GM18951 (cell line): ENCODE data around the gene RHEBL1.

Experiments
- POLR2A ChIP-seq: IDR thresholded peaks from 4 replicates; pipeline ENCODE4 v1.6.1; 2011; ENCODE audit warnings: mild to moderate bottlenecking; ENCODE audit not compliant: insufficient read length, insufficient read depth; ENCODE audit errors: extremely low read depth
- in situ Hi-C: fragments of 300-500 bp; cut with MboI; formaldehyde crosslinking; loops from one replicate; pipeline ENCODE4 v1.12.0; 2022; ENCODE audit warnings: low sequenced_read_pairs, mixed read lengths, inconsistent platforms; ENCODE audit not compliant: unreplicated experiment

Gene RHEBL1

DNA sequence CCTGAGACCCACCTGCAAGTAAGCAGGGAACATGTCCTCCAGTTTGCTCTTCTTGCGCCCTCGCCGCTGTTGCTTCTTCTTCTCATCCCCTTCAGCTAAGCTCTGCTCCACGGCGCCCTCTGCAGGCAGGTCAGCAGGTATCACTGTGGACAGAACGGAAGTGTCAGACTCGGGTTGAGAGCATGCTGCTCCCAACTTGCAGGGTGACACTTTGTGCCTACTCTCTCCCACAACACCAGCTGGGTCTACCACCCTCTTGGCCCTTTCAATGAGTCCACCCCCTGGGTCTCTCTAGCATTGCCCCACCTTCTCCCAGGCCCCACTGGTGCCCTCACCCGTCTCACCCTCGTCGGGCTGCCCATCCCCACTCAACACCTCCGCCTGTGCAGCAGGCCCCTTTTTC, 25.9 kb downstream of the RHEBL1 start:
- in situ Hi-C loops = no loop called here
- TF ChIP-seq POLR2A = no peak

DNA sequence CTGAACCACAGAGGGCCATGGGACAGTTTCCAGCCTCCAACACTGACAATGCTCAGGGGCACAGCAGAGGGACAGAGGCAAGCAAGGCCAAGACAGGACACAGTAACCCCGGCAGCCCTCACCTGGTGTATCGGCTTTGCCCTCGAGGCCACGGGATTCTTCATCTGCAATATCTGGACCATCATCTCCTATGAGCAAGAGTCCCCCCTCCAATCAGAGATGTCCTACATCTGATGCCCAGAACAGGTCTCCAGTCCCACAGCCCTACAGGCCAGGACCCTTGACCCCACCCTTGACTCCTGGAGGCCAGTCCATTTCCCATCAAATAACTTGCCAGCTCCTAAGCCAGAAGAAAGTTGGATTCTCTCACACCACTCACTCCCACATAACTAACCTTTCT, 26.5 kb downstream of the RHEBL1 start:
- TF ChIP-seq POLR2A = no peak
- in situ Hi-C loops = no loop called here

DNA sequence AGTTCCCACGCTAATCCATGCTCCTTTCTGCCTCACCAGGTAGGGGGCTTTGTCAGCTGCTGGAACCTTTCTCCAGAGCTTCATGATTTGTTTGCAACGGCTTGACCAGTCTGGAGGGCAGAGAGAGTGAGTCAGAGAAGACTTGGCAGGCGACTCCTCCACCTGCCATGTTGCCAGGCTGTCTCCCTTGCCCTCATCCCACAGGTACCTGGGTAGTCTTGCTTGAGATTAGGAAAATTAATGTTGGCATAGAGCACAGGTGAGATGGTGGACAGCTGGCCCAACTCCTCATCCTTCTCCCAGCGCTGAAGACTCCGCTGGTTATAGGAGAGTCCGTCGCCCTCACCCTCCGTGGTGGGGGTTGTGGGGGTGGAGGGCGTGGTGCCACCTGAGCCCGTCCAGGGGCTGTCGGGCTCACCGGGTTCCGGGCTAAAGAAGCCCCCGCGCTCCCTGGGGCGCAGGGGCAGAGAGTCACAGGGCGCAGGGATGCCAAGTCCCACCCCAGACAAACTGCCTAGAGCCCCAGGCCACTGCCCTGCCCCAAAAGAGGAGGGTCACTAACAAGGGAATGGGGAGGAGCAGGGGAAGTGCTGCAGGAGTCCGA, 27.8 kb downstream of the RHEBL1 start:
- in situ Hi-C loops = no loop called here

DNA sequence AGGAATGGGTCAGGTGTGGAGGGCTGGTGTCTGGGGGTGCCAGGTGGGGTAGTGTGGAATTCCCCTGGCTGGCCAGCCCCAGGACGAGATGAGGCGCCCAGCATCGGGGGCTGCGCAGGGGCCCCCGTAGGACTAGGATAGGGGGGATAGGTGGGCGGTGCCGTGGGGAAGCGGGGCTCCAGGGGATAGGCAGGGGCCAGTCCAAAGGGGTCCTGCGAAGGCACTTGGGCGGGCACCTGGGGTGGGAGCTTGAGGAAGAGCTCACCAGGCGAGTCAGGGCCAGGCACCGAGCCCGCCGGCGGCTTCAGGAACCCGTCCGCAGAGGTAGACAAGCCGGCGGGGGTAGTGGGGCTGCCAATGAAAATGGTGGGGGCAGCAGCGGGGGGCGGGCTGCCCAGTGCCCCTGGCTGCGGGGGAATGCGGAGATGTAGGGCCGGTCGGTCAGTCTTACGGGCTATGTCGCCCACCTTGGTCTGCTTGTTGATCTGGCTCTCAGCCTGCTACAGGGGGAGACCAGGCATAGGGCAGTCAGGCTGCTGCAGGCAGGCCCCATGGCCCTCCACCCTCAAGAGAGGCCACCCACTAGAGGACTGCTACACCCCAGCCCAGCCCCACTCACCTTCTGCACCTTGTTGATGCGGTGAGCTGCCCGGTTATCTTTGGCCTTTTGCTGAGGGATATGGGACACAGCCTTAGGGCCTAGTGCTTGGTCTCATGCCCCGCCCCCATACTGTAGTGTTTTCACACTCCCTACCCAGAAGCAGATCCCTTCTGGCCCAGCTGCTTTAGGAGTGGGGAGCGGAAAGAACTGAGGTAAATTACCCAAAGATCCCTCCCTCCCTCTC, 28.5 kb downstream of the RHEBL1 start:
- no peak for TF ChIP-seq POLR2A
- in situ Hi-C loops = no loop called here

More for the DNA sequence above, 27.8 kb downstream of the RHEBL1 start:
- no peak for TF ChIP-seq POLR2A

DNA sequence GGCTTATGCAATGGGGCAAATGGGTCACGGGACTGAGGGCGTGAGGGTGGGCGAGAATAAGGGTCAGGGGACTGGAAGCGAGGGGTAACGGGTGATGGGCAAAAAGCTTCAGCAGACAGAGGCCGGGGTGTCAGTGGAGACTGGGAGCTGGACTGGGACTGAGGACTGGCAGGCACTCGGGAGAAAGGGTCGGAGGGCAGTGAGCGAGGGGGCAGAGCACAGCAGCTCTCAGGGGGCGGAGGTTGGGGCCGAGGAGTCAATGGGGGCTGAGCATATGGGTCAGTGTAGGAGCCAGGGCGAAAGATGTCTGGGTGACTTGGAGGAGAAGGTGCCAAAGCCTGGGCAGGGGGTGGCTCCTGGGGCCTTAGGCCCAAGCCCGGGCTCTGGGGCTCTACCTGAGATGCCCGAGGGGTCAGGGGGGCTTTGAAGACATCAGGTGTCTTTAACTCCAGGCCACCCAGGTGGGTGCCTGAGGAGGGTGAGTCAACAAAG, 29.4 kb downstream of the RHEBL1 start:
- in situ Hi-C loops = no loop called here
- no peak for TF ChIP-seq POLR2A

DNA sequence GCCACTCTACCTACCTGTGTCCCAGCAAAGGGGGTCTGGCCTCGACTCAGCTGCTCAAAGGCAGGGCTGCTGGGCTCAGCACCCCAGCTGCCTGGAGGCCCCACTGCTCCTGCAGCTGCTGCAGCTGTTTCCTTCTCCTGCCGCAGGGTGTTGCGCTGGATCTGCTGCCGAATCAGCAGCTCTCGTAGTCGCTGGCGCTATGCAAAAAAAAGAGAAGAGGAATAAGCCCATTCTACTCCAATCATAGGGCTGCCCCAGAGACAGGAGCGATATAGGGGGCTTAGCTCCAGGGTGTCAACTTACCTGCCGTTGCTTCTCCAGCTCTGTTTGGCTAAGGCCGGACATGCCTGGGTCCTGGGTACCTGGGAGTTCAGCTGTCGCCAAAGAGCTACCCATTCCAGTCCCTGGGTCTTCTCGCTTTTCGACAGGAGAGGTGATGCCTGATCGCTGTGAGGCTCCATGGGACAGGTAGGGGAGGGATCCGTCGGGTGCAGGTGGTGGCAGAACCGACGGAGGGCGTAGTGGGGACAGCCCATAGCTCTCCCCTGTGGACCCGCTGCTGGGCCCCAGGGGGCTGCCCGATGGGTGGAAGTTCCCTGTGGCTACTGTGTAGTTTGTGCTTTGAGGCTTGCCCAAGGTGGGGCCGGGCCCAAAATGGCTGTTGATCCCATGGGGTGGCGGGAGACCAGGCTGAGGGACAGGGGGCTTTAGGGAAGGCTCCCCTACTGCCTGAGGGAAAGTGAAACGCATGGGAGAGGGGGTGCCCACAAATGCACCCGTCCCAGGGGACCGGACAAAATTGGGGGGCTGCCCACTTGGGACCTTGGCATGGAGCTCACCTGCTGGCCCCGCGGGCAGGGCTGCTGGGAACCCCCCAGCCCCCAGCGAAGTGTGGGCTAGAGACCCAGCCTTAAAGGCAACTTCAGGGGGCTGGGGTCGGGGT, 30.1 kb downstream of the RHEBL1 start:
- in situ Hi-C loops = no loop called here
- no peak for TF ChIP-seq POLR2A

DNA sequence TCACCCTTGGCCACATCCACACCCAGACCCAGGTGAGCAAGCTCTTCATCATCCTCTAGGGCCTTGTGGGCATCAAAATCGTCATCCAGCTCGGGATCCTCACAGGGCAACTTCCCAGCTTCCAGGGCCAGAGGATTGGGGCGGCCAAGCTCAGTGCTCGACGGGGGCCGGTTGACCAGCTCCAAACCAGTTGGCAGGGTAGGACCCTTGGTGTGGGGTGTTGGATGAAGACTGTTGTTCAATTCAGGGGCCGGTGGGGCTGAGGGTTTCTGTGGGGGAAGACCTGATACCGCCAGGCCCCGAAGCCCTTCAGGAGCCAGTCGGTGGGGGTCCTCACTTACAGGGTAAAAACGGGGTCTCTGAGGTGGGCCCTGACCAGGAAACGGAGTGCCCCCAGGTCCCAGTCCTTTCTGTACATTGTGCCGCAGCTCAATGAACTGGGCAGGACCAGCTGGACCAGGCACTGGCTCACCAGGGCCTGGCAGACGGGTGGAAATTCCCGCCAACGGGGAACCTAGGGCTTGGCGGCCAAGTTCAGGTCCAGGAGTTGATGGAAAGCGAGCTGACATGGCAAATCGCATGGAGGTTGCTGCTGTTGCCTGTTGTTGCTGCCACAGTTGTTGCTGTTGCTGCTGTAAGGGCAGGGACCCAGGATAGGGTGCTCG, 31.4 kb downstream of the RHEBL1 start:
- no peak for TF ChIP-seq POLR2A
- in situ Hi-C loops = no loop called here

DNA sequence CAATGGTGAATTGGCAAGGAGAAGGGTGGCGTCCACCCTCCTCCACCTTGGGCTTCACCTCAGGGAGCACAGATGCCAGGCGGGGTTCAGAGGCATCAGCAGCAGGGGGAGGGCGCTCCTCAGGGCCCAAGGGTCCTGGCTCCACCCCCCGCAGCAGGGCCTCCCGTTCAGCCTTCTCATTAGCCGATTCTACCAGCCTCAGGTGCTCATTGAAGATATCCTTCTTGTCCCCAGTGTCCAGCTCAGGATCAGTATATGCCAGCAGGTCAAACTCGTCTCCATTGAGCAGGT, 31.9 kb downstream of the RHEBL1 start:
- TF ChIP-seq POLR2A = no peak
- in situ Hi-C loops = no loop called here

DNA sequence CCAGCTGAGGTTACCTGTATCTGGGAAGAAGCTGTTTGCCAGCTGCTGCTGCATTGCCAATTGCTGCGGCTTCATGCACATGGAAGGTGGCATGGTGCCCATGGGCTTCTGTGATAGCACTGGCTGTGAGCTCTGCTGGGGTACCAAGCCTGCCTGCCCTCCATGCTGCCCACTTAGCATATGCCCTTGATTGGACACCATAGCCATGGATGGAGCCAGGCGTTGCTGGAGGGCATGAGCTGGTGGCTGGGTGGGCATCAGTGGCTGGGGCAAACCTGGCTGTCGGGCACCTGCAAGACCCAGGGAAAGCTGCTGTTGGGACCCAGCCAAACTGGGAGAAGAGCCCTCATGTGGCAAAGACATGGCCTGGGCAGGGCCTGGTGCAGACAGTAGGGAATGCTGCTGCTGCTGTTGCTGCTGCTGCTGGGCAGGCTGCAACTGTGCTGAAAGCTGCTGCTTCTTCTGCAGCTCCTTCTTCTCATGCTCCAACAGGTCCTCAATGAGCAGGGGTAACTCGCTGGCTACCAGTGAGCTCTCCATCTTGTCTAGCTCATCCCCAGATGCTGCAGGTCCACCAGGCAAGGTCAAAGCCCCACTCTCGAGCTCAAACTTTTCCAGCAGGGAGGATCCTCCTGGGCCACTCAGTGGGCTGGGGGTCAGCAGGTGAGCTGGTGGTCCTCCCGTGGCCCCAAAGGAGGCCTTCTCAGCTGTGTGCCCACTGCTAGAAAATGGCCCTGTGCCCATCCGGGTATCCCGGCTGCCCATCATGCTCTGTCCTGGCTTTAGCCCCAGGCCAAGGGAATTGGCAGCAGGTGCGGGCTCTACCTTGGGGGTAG, 32.5 kb downstream of the RHEBL1 start:
- TF ChIP-seq POLR2A = no peak
- in situ Hi-C loops = no loop called here

DNA sequence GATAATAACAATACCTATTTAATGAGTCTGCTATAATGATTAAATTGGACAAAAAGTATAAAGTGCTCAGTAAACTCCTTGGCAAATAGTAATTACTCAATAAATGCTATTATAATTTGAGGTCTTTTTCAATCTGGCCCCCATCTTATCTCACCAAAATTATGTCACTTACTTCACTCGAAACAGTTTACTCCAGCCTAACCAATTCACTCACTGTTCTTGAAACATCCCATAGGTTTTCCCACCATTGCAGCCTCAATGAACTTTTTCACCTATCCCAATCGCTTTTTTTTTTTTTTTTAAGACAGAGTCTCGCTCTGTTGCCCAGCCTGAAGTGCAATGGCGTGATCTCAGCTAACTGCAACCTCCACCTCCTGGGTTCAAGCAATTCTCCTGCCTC, 33.8 kb downstream of the RHEBL1 start:
- TF ChIP-seq POLR2A = no peak

DNA sequence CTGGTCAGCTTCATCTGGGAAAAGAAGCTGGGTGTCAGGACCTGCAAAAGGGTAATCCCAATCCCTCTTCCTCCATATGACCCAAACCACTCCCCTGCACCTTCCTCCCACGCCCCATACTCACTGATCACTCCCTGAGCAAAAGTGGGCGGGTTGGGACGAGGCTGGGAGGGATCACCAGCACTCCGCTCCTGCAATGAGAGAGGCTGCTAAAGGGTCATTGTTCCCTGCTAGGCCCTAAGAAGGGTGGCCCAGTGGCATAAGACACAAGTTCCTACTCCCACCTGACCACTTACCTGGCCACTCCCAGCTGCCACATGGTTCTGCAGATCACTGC, 35.5 kb downstream of the RHEBL1 start:
- in situ Hi-C loops = no loop called here
- TF ChIP-seq POLR2A = no peak

More for the DNA sequence above, 33.8 kb downstream of the RHEBL1 start:
- in situ Hi-C loops = no loop called here

DNA sequence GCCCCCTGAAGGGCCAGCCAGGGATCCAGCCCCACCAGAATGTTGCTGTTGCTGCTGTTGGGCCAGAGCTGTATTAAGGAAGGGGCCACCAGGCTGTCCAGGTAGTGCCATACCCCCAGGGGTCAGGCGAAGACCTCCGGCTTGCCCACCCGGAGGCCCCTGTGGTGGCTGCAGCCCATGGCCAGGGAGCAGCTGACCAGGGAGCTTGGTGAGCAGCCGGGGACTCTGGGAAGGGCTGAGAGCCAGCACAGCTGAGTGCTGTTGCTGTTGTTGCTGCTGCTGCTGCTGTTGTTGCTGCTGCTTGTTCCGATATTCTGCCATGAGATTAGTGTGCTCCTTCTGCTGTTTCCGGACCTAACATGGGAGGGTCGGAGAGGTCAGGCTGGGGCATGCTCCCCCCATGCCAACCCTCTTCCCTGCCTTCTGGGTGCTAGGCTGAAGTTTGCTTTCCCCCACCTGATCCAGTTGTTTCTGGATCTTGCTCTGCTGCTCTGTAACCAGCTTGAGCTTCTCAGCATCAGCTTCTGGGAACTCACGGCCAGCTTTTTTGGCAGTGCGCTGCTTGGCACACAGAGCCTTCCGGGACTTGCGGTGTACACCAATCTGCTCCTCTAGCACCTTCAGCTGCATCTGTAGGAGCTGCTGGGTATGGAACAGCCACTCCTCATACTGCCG, 36.0 kb downstream of the RHEBL1 start:
- in situ Hi-C loops = no loop called here
- no peak for TF ChIP-seq POLR2A
